ENCODE measurements around the gene NOTCH2.

- TF ChIP-seq POLR2A (IDR thresholded peaks at IDR 0.05): no peak
- TF ChIP-seq CTCF (IDR thresholded peaks at IDR 0.05): peak; percentile 81 to 93 (median 85)
Measured at GRCh38 chr1:119870917-119871596, 198.4 kb downstream of the NOTCH2 start.
